Measurements from ENCODE around the gene APPL1.

The APPL1 gene

GRCh38 chr3:57224856-57225255, 2.7 kb upstream of the APPL1 start:
- H2BK120ac ChIP-seq (ENCODE audit: low read depth, low read length) = no peak overlapping the region
- no peak overlapping the region for H2AFZ ChIP-seq (ENCODE audit: low read length)
- H2AK5ac ChIP-seq (ENCODE audit: low read depth, low read length) = no peak overlapping the region
- H3K14ac ChIP-seq (ENCODE audit: low read length) = no peak overlapping the region
- H3K4me3 ChIP-seq (ENCODE audit: low read length in 2 of 2) = no peak overlapping the region
- no peak overlapping the region for H3K9ac ChIP-seq (ENCODE audit: low read depth, low read length, poor library complexity)
- no peak overlapping the region for H3K18ac ChIP-seq (ENCODE audit: low read length)
- H3K27me3 ChIP-seq (ENCODE audit: control insufficient read depth in 3 of 3, insufficient read depth in 3 of 3, low read depth in 1 of 3, low read length in 3 of 3) = peaks cover 0 to 7% (median 4%) of the 10 kb centered on the region in 3 experiments
- H3K4me2 ChIP-seq (ENCODE audit: insufficient read depth, low read length, poor library complexity, severe bottlenecking) = no peak overlapping the region
- H3K36me3 ChIP-seq (replicated peaks in 1 of 2; ENCODE audit: control insufficient read depth in 2 of 2, insufficient read depth in 2 of 2, low read length in 2 of 2) = no peaks in the 10 kb centered on the region
- H3K27ac ChIP-seq (replicated peaks; ENCODE audit: low read length) = no peak overlapping the region
- no peak overlapping the region for H2BK12ac ChIP-seq (ENCODE audit: low read length)
- H4K91ac ChIP-seq (ENCODE audit: low read depth, low read length, poor library complexity) = no peak overlapping the region
- H3K9me3 ChIP-seq (replicated peaks in 1 of 2; ENCODE audit: control insufficient read depth in 2 of 2, insufficient read depth in 1 of 2, low read depth in 1 of 2, low read length in 2 of 2) = no peaks in the 10 kb centered on the region
- no peak overlapping the region for H3K4ac ChIP-seq (ENCODE audit: low read length)
- H3K79me1 ChIP-seq (ENCODE audit: low read depth, low read length) = no peaks in the 10 kb centered on the region
- H2BK5ac ChIP-seq (ENCODE audit: low read length) = no peak overlapping the region
- no peak overlapping the region for H4K8ac ChIP-seq (ENCODE audit: low read depth, low read length)
- WGBS, 2 donors (ENCODE audit: extremely low coverage in 2 of 2, insufficient read length in 2 of 2, insufficient replicate concordance in 1 of 2) = no CpG with 5 or more reads among the region's 4 CpGs
- no peak overlapping the region for H2BK15ac ChIP-seq (ENCODE audit: low read length)
- DNase-seq (ENCODE audit: low spot score) = no peak
- no peak overlapping the region for H3K23ac ChIP-seq (ENCODE audit: low read depth, low read length, poor library complexity)
- peaks cover 0 to 3% of the 10 kb centered on the region in 2 donors for H3K4me1 ChIP-seq (ENCODE audit: control insufficient read depth in 2 of 2, insufficient read depth in 1 of 2, low read depth in 1 of 2, low read length in 2 of 2)

GRCh38 chr3:57226176-57226575, 1.4 kb upstream of the APPL1 start:
- H3K4me1 ChIP-seq (ENCODE audit: control insufficient read depth in 2 of 2, insufficient read depth in 1 of 2, low read depth in 1 of 2, low read length in 2 of 2) = peaks cover 0 to 3% of the 10 kb centered on the region in 2 donors
- no peak overlapping the region for H3K23ac ChIP-seq (ENCODE audit: low read depth, low read length, poor library complexity)
- DNase-seq (ENCODE audit: low spot score) = no peak
- no peak overlapping the region for H2BK120ac ChIP-seq (ENCODE audit: low read depth, low read length)
- WGBS, 2 donors (ENCODE audit: extremely low coverage in 2 of 2, insufficient read length in 2 of 2, insufficient replicate concordance in 1 of 2) = 100% methylated on average over 1 of the region's 2 CpGs; no CpG with 5 or more reads in 1 of the 2 donors
- no peak overlapping the region for H3K4me2 ChIP-seq (ENCODE audit: insufficient read depth, low read length, poor library complexity, severe bottlenecking)
- H3K9ac ChIP-seq (ENCODE audit: low read depth, low read length, poor library complexity) = no peak overlapping the region
- no peak overlapping the region for H2AFZ ChIP-seq (ENCODE audit: low read length)
- no peak overlapping the region for H2AK5ac ChIP-seq (ENCODE audit: low read depth, low read length)
- H4K91ac ChIP-seq (ENCODE audit: low read depth, low read length, poor library complexity) = no peak overlapping the region
- H2BK12ac ChIP-seq (ENCODE audit: low read length) = no peak overlapping the region
- no peaks in the 10 kb centered on the region for H3K9me3 ChIP-seq (replicated peaks in 1 of 2; ENCODE audit: control insufficient read depth in 2 of 2, insufficient read depth in 1 of 2, low read depth in 1 of 2, low read length in 2 of 2)
- H3K18ac ChIP-seq (ENCODE audit: low read length) = no peak overlapping the region
- H3K79me1 ChIP-seq (ENCODE audit: low read depth, low read length) = no peaks in the 10 kb centered on the region
- no peak overlapping the region for H4K8ac ChIP-seq (ENCODE audit: low read depth, low read length)
- H3K36me3 ChIP-seq (replicated peaks in 1 of 2; ENCODE audit: control insufficient read depth in 2 of 2, insufficient read depth in 2 of 2, low read length in 2 of 2) = no peaks in the 10 kb centered on the region
- no peak overlapping the region for H3K4ac ChIP-seq (ENCODE audit: low read length)
- H2BK5ac ChIP-seq (ENCODE audit: low read length) = no peak overlapping the region
- H3K27me3 ChIP-seq (ENCODE audit: control insufficient read depth in 3 of 3, insufficient read depth in 3 of 3, low read depth in 1 of 3, low read length in 3 of 3) = peaks cover 0 to 7% (median 4%) of the 10 kb centered on the region in 3 experiments
- H3K27ac ChIP-seq (replicated peaks; ENCODE audit: low read length) = no peak overlapping the region
- H3K4me3 ChIP-seq (ENCODE audit: low read length in 2 of 2) = no peak overlapping the region
- H3K14ac ChIP-seq (ENCODE audit: low read length) = no peak overlapping the region
- no peak overlapping the region for H2BK15ac ChIP-seq (ENCODE audit: low read length)

GRCh38 chr3:57227930-57228751, 612 bp downstream of the APPL1 start:
- H3K9me3 ChIP-seq (replicated peaks in 1 of 2; ENCODE audit: control insufficient read depth in 2 of 2, insufficient read depth in 1 of 2, low read depth in 1 of 2, low read length in 2 of 2) = no peaks in the 10 kb centered on the region
- H3K4me3 ChIP-seq (ENCODE audit: low read length in 2 of 2) = peak overlapping the region; percentile 81 to 95
- peak overlapping the region; percentile 90 for H2BK15ac ChIP-seq (ENCODE audit: low read length)
- H2BK12ac ChIP-seq (ENCODE audit: low read length) = no peak overlapping the region
- no peak overlapping the region for H2AK5ac ChIP-seq (ENCODE audit: low read depth, low read length)
- H4K8ac ChIP-seq (ENCODE audit: low read depth, low read length) = no peak overlapping the region
- peak overlapping the region; percentile 53 for H3K27ac ChIP-seq (replicated peaks; ENCODE audit: low read length)
- no peak overlapping the region for H3K14ac ChIP-seq (ENCODE audit: low read length)
- peak overlapping the region; percentile 93 for H2AFZ ChIP-seq (ENCODE audit: low read length)
- no peaks in the 10 kb centered on the region for H3K79me1 ChIP-seq (ENCODE audit: low read depth, low read length)
- peak overlapping the region; percentile 98 for H3K23ac ChIP-seq (ENCODE audit: low read depth, low read length, poor library complexity)
- no peak overlapping the region for H4K91ac ChIP-seq (ENCODE audit: low read depth, low read length, poor library complexity)
- H3K18ac ChIP-seq (ENCODE audit: low read length) = peak overlapping the region; percentile 99
- H3K9ac ChIP-seq (ENCODE audit: low read depth, low read length, poor library complexity) = peak overlapping the region; percentile 97
- H2BK5ac ChIP-seq (ENCODE audit: low read length) = peak overlapping the region; percentile 16
- no CpG with 5 or more reads among the region's 70 CpGs for WGBS, 2 donors (ENCODE audit: extremely low coverage in 2 of 2, insufficient read length in 2 of 2, insufficient replicate concordance in 1 of 2)
- no peaks in the 10 kb centered on the region for H3K36me3 ChIP-seq (replicated peaks in 1 of 2; ENCODE audit: control insufficient read depth in 2 of 2, insufficient read depth in 2 of 2, low read length in 2 of 2)
- peak overlapping the region; percentile 67 for H2BK120ac ChIP-seq (ENCODE audit: low read depth, low read length)
- no peak overlapping the region for H3K4ac ChIP-seq (ENCODE audit: low read length)
- H3K27me3 ChIP-seq (ENCODE audit: control insufficient read depth in 3 of 3, insufficient read depth in 3 of 3, low read depth in 1 of 3, low read length in 3 of 3) = peaks cover 0 to 7% (median 4%) of the 10 kb centered on the region in 3 experiments
- H3K4me1 ChIP-seq (ENCODE audit: control insufficient read depth in 2 of 2, insufficient read depth in 1 of 2, low read depth in 1 of 2, low read length in 2 of 2) = peaks cover 0 to 3% of the 10 kb centered on the region in 2 donors
- DNase-seq (ENCODE audit: low spot score) = peak; percentile 18
- H3K4me2 ChIP-seq (ENCODE audit: insufficient read depth, low read length, poor library complexity, severe bottlenecking) = peak overlapping the region; percentile 78

GRCh38 chr3:57230006-57230405, 2.5 kb downstream of the APPL1 start:
- no peak overlapping the region for H2AFZ ChIP-seq (ENCODE audit: low read length)
- DNase-seq (ENCODE audit: low spot score) = no peak
- no peaks in the 10 kb centered on the region for H3K36me3 ChIP-seq (replicated peaks in 1 of 2; ENCODE audit: control insufficient read depth in 2 of 2, insufficient read depth in 2 of 2, low read length in 2 of 2)
- H3K18ac ChIP-seq (ENCODE audit: low read length) = no peak overlapping the region
- H3K9me3 ChIP-seq (replicated peaks in 1 of 2; ENCODE audit: control insufficient read depth in 2 of 2, insufficient read depth in 1 of 2, low read depth in 1 of 2, low read length in 2 of 2) = no peaks in the 10 kb centered on the region
- H3K79me1 ChIP-seq (ENCODE audit: low read depth, low read length) = no peaks in the 10 kb centered on the region
- H2AK5ac ChIP-seq (ENCODE audit: low read depth, low read length) = no peak overlapping the region
- H2BK12ac ChIP-seq (ENCODE audit: low read length) = no peak overlapping the region
- no peak overlapping the region for H2BK5ac ChIP-seq (ENCODE audit: low read length)
- no peak overlapping the region for H3K27ac ChIP-seq (replicated peaks; ENCODE audit: low read length)
- H3K23ac ChIP-seq (ENCODE audit: low read depth, low read length, poor library complexity) = no peak overlapping the region
- no peak overlapping the region for H2BK120ac ChIP-seq (ENCODE audit: low read depth, low read length)
- H4K8ac ChIP-seq (ENCODE audit: low read depth, low read length) = no peak overlapping the region
- no peak overlapping the region for H3K14ac ChIP-seq (ENCODE audit: low read length)
- peaks cover 0 to 3% of the 10 kb centered on the region in 2 donors for H3K4me1 ChIP-seq (ENCODE audit: control insufficient read depth in 2 of 2, insufficient read depth in 1 of 2, low read depth in 1 of 2, low read length in 2 of 2)
- H3K4me3 ChIP-seq (ENCODE audit: low read length in 2 of 2) = no peak overlapping the region
- WGBS, 2 donors (ENCODE audit: extremely low coverage in 2 of 2, insufficient read length in 2 of 2, insufficient replicate concordance in 1 of 2) = no CpG with 5 or more reads among the region's 2 CpGs
- no peak overlapping the region for H2BK15ac ChIP-seq (ENCODE audit: low read length)
- no peak overlapping the region for H3K4me2 ChIP-seq (ENCODE audit: insufficient read depth, low read length, poor library complexity, severe bottlenecking)
- no peak overlapping the region for H3K4ac ChIP-seq (ENCODE audit: low read length)
- no peak overlapping the region for H3K9ac ChIP-seq (ENCODE audit: low read depth, low read length, poor library complexity)
- H4K91ac ChIP-seq (ENCODE audit: low read depth, low read length, poor library complexity) = no peak overlapping the region
- peaks cover 0 to 5% (median 4%) of the 10 kb centered on the region in 3 experiments for H3K27me3 ChIP-seq (ENCODE audit: control insufficient read depth in 3 of 3, insufficient read depth in 3 of 3, low read depth in 1 of 3, low read length in 3 of 3)
